ENCODE data around the gene DOCK4. TPM values are rescaled to one million over a fixed set of nuclear protein-coding genes. Genes with fewer than 3 reads are reported as not detected.

Gene DOCK4
- total RNA-seq, 1 donor from 2014 or later = 44.1 TPM

DNA sequence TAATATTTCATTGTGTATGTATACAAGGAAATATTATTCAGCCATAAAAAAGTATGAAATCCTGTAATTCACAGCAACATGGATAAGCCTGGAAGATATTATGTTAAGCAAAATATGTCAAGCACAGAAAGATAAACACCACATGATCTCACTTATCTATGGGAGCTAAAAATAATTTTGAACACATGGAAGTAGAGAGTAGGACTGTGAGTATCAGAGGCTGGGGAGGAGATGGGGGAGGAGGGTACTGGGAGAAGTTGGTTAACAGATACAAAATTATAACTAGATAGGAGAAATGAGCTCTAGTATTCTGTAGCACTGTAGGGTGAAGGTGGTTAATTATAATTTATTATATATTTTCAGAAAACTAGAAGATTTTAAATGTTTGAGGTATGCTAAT, 132.7 kb downstream of the DOCK4 start:
- Mint-ChIP-seq H3K27me3 (ENCODE audit: unreplicated experiment) (no peaks in the 10 kb centered on the region), H3K9me3 (ENCODE audit: unreplicated experiment) (peaks cover 14% of the 10 kb centered on the region), H3K4me3 (ENCODE audit: unreplicated experiment) (no peak overlapping the region), H3K4me1 (ENCODE audit: unreplicated experiment) (peaks cover 21% of the 10 kb centered on the region), H3K36me3 (ENCODE audit: unreplicated experiment) (peaks cover 4% of the 10 kb centered on the region), H3K27ac (ENCODE audit: unreplicated experiment) (no peak overlapping the region)
- DNase-seq (ENCODE audit: extremely low spot score, unreplicated experiment) = no peak
- TF ChIP-seq, protein P1, sequence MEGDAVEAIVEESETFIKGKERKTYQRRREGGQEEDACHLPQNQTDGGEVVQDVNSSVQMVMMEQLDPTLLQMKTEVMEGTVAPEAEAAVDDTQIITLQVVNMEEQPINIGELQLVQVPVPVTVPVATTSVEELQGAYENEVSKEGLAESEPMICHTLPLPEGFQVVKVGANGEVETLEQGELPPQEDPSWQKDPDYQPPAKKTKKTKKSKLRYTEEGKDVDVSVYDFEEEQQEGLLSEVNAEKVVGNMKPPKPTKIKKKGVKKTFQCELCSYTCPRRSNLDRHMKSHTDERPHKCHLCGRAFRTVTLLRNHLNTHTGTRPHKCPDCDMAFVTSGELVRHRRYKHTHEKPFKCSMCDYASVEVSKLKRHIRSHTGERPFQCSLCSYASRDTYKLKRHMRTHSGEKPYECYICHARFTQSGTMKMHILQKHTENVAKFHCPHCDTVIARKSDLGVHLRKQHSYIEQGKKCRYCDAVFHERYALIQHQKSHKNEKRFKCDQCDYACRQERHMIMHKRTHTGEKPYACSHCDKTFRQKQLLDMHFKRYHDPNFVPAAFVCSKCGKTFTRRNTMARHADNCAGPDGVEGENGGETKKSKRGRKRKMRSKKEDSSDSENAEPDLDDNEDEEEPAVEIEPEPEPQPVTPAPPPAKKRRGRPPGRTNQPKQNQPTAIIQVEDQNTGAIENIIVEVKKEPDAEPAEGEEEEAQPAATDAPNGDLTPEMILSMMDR (IDR thresholded peaks at IDR 0.05) = no peak

DNA sequence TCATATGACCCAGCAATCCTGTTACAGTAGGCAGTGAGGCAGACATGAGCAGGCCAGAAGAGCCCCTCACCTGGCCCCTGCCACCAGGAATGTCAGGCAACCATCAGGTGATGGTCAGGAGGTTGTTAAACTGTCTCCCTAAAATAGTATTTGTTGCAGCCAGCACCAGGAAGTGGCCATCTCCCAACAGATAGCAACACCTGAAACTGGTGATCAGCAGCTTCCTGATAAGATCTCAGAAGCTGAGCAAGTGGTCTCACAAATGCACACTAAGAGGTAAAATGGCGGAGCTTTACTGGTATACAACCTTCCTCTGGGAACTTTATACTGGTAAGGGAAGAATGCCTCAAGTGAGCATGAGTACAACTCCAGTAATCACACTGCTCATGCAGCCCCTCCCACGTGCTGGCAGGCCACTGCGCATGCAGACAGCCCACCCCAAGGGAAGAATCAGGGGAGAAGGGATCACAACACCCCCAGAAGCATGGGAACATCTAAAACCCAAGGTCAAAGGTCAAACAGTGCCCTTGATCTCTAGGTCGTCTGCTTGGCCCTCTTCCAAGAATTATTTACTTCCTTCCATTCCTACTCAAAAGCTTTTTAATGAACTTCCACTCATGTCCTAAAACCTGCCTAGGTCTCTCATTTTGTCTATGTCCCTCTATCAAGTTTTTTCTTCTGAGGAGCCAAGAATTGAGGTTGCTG, 133.5 kb downstream of the DOCK4 start:
- peaks cover 4% of the 10 kb centered on the region for H3K36me3 Mint-ChIP-seq (ENCODE audit: unreplicated experiment)
- peaks cover 14% of the 10 kb centered on the region for H3K9me3 Mint-ChIP-seq (ENCODE audit: unreplicated experiment)
- H3K27me3 Mint-ChIP-seq (ENCODE audit: unreplicated experiment) = no peaks in the 10 kb centered on the region
- no peak overlapping the region for H3K4me3 Mint-ChIP-seq (ENCODE audit: unreplicated experiment)
- H3K27ac Mint-ChIP-seq (ENCODE audit: unreplicated experiment) = no peak overlapping the region
- no peak for DNase-seq (ENCODE audit: extremely low spot score, unreplicated experiment)
- TF ChIP-seq, protein P1 (IDR thresholded peaks at IDR 0.05) = no peak
- H3K4me1 Mint-ChIP-seq (ENCODE audit: unreplicated experiment) = peaks cover 19% of the 10 kb centered on the region

DNA sequence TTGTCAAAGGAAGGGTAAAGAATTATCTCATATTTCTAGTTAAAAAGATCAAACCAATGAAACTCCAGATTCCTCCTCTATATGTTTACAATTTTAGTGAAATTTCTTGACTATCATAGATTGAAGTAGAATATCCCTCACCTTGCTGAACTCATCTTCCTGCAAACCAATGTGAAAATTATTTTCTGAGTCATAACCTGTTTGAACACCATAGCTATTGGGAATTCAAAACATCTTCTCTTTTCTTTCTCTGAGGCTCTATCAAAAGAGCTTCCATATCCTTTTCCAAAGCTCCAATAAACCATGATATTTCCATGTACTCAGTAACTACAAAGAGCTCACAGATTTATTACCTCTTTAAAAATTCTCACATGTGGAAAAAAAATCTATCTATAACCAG, 134.3 kb downstream of the DOCK4 start:
- H3K4me3 Mint-ChIP-seq (ENCODE audit: unreplicated experiment) = no peak overlapping the region
- no peak for DNase-seq (ENCODE audit: extremely low spot score, unreplicated experiment)
- H3K4me1 Mint-ChIP-seq (ENCODE audit: unreplicated experiment) = peaks cover 19% of the 10 kb centered on the region
- H3K27ac Mint-ChIP-seq (ENCODE audit: unreplicated experiment) = no peak overlapping the region
- H3K27me3 Mint-ChIP-seq (ENCODE audit: unreplicated experiment) = no peaks in the 10 kb centered on the region
- peaks cover 6% of the 10 kb centered on the region for H3K36me3 Mint-ChIP-seq (ENCODE audit: unreplicated experiment)
- H3K9me3 Mint-ChIP-seq (ENCODE audit: unreplicated experiment) = peaks cover 14% of the 10 kb centered on the region
- TF ChIP-seq, protein P1 (IDR thresholded peaks at IDR 0.05) = no peak

DNA sequence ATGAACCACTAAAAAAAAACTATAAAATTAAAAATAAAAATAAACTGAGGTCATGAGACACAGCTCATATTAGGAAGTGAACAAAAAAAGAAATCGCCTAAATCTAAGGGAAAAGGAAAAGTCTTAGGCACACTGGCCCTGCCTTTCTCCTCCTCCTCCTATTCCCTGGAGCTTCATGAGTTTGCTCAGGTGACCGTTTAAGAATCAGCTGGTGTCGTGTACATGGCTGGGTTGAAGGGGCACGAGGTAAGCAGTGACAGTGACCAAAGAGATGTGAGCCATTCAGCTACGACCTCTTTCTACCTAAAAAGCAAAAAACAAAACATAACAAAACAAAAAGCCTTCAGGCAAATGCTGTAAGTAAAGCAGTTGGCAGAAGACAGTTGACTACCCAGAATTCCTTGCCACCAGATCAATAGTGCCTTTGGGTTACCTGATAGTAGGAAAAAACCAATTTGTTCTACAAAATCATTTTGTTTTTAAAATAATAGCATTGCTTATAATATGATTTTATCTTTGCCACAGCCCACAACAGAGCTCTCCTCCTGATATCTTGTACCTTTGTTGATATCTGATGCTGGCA, 135.4 kb downstream of the DOCK4 start:
- Mint-ChIP-seq H3K4me1 (ENCODE audit: unreplicated experiment) (peaks cover 8% of the 10 kb centered on the region), H3K27ac (ENCODE audit: unreplicated experiment) (no peak overlapping the region), H3K36me3 (ENCODE audit: unreplicated experiment) (peaks cover 6% of the 10 kb centered on the region), H3K9me3 (ENCODE audit: unreplicated experiment) (peaks cover 14% of the 10 kb centered on the region), H3K27me3 (ENCODE audit: unreplicated experiment) (no peaks in the 10 kb centered on the region), H3K4me3 (ENCODE audit: unreplicated experiment) (no peak overlapping the region)
- DNase-seq (ENCODE audit: extremely low spot score, unreplicated experiment) = no peak
- TF ChIP-seq, protein P1 (IDR thresholded peaks at IDR 0.05) = no peak

DNA sequence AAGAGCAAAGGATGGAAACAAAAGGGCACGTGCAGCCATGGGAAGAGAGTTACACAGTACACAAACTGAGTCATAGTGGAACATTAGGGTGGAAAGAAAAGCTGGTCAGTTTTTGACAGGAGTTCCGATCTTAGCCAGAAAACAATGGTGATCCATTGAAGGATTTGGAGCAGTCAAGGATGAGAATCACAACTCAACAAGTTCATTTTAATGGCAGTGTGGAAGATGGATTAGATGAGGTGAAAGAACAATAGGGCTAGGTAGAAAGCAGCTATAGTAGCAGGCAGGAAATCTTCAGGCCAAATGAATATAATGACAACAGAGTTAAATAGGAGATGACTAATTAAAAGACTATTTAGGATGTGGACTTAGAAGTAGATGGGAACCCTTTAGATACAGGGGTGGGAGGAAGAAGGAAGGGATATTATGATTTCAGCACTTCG, 136.3 kb downstream of the DOCK4 start:
- Mint-ChIP-seq H3K27ac (ENCODE audit: unreplicated experiment) (no peak overlapping the region), H3K4me1 (ENCODE audit: unreplicated experiment) (peaks cover 7% of the 10 kb centered on the region), H3K4me3 (ENCODE audit: unreplicated experiment) (no peak overlapping the region), H3K27me3 (ENCODE audit: unreplicated experiment) (no peaks in the 10 kb centered on the region), H3K9me3 (ENCODE audit: unreplicated experiment) (peaks cover 11% of the 10 kb centered on the region), H3K36me3 (ENCODE audit: unreplicated experiment) (peaks cover 6% of the 10 kb centered on the region)
- no peak for DNase-seq (ENCODE audit: extremely low spot score, unreplicated experiment)
- TF ChIP-seq, protein P1 (IDR thresholded peaks at IDR 0.05) = no peak

All from osteocyte (in vitro differentiated cells).